HG03439 (cell line): ENCODE results near the gene CRTC1.
"Not testable (repeated sequence)": the region's sequence is repeated elsewhere in the genome, so short reads cannot be mapped to it uniquely, and the experiment has no call there.

Source experiments
- ATAC-seq: cut with Tn5 transposase; IDR thresholded peaks from one replicate; pipeline ENCODE4 v1.9.1; 2021; ENCODE audit warnings: mild to moderate bottlenecking, moderate library complexity; ENCODE audit not compliant: unreplicated experiment

Gene CRTC1

DNA sequence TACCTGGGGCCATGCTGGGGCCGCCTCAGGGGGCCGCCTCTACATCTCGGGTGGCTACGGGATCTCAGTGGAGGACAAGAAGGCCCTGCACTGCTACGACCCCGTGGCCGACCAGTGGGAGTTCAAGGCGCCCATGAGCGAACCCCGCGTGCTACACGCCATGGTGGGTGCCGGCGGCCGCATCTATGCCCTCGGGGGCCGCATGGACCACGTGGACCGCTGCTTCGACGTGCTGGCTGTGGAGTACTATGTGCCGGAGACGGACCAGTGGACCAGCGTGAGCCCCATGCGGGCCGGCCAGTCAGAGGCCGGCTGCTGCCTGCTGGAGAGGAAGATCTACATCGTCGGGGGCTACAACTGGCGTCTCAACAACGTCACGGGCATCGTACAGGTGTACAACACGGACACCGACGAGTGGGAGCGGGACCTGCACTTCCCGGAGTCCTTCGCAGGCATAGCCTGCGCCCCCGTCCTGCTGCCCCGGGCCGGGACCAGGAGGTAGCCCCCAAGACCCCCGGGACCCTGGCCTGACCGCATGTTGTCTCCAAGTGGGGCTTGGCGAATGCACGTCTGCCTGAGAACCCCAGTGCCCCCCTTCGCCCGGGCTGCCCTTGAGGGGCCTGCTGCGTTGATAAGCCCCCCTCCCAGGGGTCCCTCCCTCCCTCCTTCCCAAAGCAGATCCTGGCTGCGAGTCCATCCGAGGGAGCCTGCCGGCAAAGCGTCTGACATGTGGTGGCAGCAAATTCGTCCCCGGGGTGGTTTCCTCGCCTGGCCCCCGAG is 14.5 kb upstream of the CRTC1 start:
- ATAC-seq, result no peak

DNA sequence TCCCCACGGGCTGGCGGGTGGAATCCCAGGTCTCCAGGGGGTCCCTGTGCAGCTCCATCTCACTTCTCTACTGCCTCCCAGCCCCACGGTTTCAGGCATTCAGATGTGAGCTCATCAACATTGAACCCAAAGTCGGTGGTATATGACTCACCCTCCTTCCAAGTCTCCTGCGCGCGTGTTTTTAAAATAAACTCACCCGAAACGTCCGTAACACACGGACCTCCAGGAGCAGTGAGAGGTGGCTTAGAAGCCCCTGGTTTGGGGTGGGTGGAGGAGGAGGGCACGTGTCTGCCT is 14.0 kb upstream of the CRTC1 start:
- ATAC-seq, result no peak

DNA sequence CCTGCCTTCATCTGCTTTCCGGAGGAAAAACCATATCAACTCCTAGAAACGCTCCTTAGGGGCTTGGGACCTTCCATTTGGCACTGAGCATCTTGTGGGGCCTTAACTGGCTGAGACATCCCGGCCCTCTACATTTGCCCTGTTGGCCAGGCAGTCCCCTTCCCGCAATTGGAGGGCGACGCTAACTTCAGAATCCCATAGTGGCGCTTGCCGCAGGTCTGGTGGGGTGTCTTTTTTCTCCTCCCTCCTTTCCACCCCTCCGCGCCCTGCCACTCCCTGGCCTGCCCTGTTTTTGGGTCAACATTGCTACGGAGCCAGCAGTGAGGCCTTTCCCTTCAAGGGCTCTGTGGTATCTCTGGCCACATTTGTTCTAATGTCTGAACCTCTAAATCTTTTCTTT is 13.6 kb upstream of the CRTC1 start:
- no peak for ATAC-seq

DNA sequence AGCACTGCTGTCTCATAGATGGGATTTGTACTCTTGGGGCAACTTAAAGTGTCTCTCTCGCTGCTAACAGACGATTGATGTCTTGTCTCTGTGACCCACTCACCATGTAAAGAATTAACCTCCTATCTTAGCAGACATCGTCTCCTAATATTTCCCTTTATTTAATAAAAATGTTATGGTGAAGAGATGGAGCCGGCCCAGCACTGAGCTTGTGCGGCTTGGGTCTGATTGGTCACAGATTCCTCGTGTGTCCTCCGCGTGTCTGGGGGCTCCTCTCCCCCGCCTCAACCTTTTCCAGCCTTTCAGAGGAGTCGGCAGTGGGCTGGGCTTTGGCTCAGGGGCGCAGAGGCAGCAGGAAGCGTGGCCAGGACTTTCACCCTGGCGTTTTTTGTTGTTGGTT is 13.2 kb upstream of the CRTC1 start:
- ATAC-seq, result no peak

DNA sequence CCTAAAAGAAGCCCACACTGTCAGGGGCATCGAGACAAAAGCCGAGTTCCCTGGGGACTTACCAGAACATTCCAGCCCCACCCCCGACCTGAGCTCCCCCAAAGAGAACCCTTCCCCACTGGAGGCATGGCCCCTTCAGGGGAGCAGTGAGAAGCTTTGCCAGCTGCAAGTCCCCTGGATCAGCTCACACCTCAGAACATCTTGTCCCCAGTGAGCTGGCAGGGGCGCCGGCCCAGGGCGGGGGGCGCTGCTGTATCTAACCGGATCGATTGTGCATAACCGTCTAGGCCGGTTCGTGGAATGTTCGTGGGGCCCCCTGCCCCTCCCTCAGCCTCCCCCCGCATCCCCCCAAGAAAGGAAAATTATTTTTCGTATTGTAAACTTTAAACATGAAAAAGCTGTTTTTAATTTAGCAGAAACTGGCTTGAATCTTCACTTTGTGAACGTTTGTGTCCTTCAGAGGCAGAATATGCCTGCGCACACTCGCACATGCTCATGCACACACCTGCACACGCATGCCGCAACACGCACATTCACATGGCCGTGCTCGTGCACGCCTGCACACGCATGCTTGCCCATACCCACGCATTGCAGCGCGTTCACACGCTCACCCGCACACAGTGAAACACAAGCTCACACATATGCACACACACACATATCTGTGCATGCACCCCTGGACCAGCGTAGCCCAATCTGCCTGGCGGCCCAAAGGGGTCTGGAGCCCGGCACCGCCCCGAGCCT is 12.0 kb upstream of the CRTC1 start:
- ATAC-seq, result no peak

DNA sequence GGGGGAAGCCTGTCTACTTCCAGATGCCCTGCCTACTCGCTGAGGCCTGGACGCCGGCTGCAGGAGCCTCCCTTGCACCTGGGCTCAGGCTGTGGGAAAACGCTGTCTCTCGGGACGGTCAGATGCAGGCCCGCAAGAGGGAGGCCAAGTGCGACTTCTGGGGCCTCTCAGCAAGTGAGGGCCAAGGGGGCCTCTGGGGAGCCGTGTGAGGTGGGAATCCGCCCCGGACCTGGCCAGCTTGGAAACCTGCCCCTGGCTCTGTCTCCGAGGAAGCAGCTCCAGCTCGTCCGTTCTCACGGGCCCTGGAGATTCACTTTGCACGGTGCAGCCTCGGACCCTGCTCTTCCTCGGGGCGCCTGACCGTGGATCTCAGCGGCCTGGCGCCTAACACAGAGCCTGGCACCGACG is 11.4 kb upstream of the CRTC1 start:
- no peak for ATAC-seq

DNA sequence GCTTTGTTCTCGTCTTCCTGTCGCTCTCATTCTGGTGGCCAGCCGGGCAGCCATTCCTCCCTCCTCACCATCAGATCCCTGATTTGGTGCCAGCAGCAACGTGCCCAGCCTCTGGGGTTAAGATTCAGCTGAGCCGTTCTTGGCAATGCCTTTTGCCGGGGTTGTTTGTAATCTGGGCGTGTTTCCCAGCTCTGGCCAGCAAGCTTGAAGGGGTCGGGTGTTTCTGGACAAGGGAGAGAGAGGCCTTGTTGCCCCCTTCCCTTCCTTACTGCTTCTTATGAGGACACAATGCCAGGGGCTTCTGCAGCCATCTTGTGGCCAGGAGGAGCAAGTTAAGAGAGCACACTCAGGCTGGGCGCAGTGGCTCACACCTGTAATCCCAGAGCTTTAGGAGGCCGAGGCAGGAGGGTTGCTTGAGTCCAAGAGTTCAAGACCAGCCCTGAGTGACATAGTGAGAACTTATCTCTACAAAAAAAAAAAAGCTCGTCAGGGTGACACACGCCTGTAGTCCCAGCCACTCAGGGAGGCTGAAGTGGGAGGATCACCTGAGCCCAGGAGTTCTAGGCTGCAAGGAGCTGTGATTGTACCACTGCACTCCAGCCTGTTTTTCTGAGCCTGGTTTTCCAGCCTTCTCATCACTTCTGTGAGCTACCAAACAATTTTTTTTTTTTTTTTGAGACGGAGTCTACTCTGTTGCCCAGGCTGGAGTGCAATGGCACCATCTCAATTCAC is 10.7 kb upstream of the CRTC1 start:
- ATAC-seq, result no peak

DNA sequence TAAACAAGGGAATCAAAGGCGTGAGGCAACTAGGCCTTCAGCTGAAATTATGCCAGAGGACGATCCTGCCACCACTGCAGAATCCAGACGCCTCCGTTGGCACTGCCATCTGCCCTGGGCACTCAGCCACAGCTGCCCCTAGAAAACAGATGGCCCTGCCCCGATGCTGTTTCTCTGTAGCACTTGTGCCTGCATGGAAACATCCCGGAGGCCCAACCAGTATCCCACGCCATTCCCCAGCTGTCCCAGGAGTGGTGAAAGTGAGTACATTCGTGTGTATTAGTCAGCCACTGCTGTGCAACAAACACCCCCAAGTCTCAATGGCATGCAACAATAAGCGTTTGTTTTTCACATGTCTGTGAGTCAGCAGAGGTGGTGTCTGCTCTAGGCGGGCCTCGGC is 8.9 kb upstream of the CRTC1 start:
- no peak for ATAC-seq

DNA sequence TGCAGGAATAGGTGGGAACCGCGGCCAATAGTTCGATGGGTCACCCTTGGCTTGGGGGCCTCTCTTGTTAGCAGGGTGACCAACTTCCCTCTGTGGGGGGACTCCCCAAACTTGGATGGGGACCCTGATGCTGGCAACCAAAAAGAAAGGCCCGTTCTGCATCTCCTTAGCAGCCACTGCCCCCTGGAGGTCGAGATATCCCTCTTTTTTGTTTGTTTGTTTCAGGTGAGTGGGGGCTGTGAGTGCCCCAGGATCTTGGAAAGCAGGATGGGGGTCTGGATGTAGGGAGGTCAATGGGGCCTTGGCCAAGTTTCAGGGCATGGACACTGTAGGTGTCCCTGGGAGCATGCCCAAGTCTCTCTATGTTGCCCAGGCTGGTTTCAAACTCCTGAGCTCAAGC is 7.7 kb upstream of the CRTC1 start:
- no peak for ATAC-seq

DNA sequence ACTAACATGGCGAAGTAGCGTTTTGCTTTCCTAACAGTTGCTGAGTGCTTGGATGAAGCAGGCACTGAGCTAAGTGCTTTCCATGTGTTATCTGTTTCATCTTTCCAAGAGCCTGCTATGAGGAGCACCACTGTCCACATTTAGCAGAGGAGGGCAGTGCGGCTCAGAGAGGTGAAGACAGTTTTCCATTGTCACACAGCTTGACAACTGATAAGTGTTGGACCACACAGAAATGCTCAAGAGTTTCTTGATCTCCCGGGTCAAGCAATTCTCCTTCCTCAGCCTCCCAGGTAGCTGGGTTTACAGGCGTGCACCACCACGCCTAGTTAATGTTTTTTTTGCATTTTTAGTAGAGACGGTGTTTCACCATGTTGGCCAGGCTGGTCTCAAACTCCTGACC is 6.8 kb upstream of the CRTC1 start:
- ATAC-seq, result no peak

DNA sequence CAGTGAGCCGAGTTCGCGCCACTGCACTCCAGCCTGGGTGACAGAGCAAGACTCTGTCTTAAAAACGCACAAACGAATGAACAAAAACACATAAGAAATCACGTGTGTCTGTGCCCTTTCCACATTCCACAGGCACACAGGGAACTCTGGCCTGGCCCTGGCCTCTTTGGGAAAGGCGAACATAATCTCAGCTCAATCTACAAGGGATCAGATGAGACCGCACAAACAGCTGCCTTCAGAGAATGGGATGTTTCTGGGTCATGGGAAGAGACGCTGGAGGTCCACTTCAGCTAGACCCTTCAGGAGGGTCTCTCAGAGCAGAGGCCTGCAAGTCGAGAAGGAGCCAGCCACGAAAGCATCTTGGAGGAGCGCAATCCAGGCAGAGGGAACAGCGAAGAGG is 6.3 kb upstream of the CRTC1 start:
- ATAC-seq, result no peak

DNA sequence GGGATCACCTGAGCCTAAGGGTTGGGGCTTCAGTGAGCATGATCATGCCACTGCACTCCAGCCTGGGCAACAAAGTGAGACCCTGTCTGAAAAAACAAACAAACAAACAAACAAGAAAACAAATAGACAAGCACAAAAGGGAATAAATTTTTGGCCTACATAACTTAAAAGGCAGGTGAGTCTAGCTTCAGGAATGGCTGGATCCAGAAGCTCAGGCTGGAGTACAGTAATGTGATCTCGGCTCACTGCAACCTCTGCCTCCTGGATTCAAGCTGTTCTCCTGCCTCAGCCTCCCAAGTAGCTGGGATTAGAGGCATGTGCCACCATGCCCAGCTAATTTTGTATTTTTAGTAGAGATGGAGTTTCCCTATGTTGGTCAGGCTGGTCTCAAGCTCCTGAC is 3.3 kb upstream of the CRTC1 start:
- not testable (repeated sequence) for ATAC-seq

DNA sequence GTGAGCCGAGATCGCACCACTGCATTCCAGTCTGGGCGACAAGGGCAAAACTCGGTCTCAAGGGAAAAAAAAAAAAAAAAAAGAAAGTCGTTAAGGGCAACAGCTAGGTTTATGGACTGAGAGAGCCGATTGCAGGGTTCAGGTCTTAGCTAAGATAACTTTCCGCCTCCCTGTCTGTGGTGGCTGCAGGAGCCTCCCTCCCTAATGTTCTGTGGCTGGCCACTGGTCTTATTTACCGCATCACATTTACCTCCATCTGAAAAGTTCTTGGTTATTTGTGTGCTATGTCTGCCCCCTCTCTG is 722 bp upstream of the CRTC1 start:
- ATAC-seq, result no peak

DNA sequence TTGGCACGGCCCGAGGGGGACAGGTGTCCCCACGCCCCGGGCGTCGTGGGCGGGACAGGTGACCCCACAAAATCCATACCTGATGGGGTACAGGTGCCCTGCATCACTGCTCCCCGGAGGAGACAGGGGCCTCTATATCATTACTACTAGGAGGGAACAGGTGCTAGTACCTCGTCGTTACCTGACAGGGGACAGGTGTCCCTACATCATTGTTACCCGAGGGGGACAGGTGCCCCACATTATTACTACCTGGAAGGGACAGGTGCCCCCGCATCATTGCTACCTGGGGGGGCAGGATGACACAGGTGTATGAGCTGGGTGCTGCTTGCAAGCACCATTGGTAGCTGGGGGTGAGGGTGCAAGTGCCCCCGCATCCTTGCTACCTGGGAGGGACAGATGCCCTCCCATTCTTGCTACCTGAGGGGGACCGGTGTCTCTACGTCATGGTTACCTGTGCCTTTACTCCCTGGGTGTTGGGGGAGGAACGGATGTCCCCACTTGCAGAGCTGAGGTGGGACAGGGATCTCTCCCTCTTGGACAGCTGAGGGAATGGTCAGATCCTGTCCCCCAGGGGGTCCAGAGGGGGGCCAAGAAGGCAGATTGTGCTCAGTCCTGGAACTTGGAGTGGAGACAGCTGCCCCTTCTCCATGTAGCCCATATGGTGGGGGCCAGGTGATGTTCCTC is 620 bp downstream of the CRTC1 start:
- peak; percentile 4 for ATAC-seq

DNA sequence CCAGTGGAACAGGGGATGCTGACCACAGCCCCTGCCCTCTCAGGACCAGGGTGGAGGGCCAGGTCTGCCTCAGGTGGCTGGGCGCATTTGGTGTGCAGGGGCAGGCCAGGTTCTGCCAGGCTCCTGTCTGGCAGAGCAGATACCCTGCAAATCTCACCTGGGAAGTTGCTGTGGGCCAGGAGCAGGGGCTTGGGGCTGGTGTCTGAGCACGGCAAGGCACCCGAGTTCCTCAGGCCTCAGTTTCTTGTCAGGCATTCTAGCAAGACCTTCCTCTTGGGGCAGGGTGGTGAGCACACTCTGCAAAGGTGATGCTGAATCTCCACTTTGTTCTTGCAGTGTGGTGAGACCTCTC is 1.1 kb downstream of the CRTC1 start:
- ATAC-seq, result no peak

DNA sequence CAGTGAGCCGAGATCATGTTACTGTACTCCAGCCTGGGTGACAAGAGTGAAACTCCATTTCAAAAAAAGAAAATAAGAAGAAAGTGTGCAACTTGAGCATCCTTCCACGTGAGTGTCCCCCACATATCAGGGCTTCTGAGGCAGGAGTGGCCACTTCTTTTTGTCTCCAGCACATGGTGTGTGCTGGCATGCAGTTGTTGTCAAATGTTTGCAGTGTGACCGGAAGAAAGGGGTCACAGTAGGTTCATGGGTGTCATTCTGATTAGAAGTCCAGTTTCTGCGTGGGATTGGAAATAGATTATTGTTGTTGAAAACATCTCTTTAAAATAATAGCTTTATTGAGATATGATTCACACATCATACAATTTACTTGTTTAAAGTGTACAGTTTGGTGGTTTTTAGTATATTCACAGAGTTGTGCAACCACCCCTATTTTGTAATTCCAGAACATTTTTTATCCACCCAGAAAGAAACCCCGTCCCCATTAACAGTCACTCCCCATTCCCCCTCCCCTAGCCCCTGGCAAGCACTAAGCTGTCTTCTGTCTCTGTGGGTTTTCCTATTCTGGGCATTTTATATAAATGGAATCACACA is 2.2 kb downstream of the CRTC1 start:
- no peak for ATAC-seq

DNA sequence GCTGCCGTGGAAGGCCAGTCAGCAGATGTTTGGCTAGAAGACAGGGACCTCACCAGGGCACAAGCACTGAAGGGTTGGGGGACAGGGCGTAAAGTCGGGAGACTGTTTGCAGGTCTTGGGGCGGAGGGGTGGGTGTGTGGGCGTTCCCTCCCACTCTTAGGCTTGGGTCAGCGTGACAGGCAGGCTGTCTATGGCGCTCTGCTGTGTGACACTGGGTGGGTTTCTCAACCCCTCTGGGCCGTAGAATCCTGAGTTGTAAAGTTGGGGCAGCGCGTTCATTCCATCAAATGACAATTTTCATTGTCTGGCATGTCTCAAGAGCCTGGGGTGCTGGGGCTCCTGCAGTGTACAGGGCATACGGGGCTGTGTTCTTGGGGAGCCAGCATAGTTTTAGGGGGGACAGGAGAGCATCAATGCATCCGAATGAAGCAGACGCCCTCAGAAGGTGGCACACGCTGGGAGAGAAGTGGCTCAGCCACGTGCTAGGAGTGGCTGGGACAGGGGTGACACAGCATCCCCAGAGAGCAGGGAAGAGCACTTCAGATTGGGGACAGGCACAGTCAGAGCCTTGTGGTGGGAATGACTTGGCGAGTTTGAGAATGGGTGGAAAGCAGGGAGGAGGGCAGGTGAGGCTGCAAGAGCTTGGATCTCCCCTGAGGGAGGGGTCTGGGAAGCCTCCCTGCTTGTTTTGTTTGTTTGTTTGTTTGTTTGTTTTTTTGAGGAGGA is 4.4 kb downstream of the CRTC1 start:
- no peak for ATAC-seq

DNA sequence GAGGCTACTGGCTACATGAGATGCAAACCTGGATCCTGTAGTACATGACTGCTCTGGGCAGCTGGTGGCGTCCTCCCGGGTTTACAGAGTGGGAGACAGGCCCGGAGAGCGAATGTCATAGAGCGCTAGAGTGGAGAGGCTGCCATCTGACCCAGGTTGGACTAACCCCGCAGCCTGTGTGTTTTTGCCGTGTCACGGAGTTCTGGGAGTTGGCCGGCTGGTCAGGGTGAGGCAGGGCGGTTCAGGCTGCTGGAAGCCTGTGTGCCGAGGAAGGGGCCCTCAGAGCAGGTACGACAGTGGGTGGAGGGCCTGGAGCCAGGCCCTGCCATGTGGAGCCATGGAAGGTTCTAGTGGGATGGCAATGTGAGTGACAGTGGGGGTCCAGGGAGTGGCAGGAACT is 12.5 kb downstream of the CRTC1 start:
- no peak for ATAC-seq

DNA sequence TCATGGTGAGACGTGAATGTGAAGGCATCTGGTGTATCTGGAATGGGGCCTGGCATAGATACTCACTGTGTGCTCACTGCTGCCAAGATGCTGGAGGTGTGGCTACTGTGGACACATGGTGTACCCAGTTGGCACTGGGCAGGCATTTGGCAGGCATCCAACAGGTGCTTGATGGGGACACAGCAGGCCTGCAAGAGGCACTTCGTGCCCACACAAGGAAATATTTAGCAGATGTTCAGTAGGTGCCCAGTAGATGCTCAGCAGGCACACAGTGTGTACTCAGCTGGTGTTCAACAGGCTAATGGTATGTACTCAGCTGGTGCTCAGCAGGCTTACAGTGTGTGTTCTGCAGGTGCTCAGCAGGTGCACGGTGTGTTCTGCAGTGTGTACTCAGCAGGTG is 14.2 kb downstream of the CRTC1 start:
- ATAC-seq, result no peak

DNA sequence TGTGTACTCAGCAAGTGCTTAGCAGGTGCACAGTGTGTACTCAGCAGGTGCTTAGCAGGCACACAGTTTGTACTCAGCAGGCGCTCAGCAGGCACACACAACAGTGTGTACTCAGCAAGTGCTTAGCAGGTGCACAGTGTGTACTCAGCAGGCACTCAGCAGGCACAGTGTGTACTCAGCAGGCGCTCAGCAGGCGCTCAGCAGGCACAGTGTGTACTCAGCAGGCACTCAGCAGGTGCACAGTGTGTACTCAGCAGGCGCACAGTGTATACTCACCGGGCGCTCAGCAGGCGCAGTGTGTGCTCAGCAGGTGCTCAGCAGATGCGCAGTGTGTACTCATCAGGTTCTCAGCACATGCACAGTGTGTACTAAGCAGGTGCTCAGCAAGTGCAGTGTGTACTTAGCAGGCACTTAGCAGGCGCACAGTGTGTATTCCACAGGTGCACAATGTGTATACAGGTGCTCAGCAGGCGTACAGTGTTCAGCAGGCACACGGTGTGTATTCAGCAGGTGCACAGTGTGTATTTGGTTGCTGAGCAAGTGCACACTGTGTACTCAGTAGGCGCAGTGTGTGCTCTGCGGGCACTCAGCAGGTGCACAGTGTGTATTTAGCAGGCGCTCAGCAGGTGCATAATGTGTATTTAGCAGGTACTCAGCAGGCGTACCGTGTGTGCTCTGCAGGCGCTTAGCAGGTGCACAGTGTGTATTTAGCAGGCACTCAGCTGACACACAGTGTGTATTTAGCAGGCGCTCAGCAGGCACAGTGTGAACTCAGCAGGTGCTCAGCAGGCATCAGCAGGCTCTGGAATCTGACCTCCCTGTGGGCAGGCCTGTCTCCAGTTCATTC is 15.1 kb downstream of the CRTC1 start:
- ATAC-seq, result no peak
